ENCODE data around the gene CELSR3. TPM values are rescaled to one million over a fixed set of nuclear protein-coding genes. Genes with fewer than 3 reads are reported as not detected.
A peak's percentile ranks its signal among the peaks of the same experiment; 100 is the strongest.

The CELSR3 gene
- polyA plus RNA-seq, 2 of the 4 experiments (the other 2 are of a cell fraction) = 2.2 to 4.8 TPM

DNA sequence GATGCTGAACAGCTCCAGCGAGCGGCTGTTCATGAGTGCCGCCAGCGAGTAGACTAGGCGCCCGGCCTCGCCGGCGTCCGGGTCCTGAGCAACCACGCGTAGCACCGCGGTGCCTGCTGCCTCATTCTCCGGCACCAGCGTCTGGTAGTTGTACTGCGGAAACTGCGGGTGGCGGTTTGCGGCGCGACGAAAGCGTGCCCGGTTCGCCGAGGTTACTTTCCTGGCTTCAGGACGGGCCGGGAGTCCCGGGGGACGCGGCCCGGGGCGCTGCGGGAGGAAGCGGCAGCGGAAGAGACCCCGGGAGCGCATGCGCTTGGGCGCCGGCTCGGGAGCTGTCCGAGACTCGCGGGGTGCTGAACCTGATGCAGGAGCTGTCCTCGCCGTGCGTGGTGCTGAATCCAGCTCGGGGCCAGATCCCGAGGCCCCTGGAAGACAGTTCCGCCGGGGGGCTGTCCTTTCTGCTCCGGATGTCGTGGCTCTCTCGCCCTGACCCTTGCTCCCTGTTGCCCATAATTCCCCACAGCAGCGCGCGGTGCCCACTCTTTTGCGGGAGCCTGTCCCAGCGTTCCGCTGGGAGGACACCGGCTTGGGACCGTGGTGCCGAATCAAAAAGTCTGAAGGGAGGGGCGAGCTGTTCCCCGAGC is 1.1 kb downstream of the CELSR3 start:
- H3K4me1 ChIP-seq = peaks cover 14% of the 10 kb centered on the region
- no peak for FAIRE-seq
- DNase-seq (ENCODE audit: low read depth in 1 of 2, low spot score in 1 of 2) = peak; percentile 32 to 35
- ChIA-PET CTCF (interaction anchor here (0.8 to 2.7 kb wide), 7 partner anchors 8 to 189 kb away, joined by 3 to 13 read pairs (median 4); partner anchors contain the start of gene SLC26A6), POLR2A (interaction anchor here (2.8 kb wide), 1 partner anchor 27 kb away, joined by 9 read pairs; the partner anchor contains the start of gene SLC26A6)
- WGBS (ENCODE audit: missing lambda C conversion rate) = 36% methylated on average over 25 of the region's 67 CpGs
- H3K4me3 ChIP-seq = peak overlapping the region; percentile 59
- TF ChIP-seq, protein P1, sequence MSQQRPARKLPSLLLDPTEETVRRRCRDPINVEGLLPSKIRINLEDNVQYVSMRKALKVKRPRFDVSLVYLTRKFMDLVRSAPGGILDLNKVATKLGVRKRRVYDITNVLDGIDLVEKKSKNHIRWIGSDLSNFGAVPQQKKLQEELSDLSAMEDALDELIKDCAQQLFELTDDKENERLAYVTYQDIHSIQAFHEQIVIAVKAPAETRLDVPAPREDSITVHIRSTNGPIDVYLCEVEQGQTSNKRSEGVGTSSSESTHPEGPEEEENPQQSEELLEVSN (IDR thresholded peaks at IDR 0.05; ENCODE audit: borderline replicate concordance, low read depth) = no peak
- peak; percentile 91 for TF ChIP-seq HOXB5 (CRISPR knock-in tag; IDR thresholded peaks at IDR 0.05)
- TF ChIP-seq KDM5A (IDR thresholded peaks at IDR 0.05) = no peak
- peak; percentile 94 for TF ChIP-seq FOXS1 (CRISPR knock-in tag; IDR thresholded peaks at IDR 0.05)
- peak; percentile 57; the same call in 1 of the 2 replicates for TF ChIP-seq TFCP2L1 (CRISPR knock-in tag; IDR thresholded peaks at IDR 0.05)
- TF ChIP-seq, protein P2, sequence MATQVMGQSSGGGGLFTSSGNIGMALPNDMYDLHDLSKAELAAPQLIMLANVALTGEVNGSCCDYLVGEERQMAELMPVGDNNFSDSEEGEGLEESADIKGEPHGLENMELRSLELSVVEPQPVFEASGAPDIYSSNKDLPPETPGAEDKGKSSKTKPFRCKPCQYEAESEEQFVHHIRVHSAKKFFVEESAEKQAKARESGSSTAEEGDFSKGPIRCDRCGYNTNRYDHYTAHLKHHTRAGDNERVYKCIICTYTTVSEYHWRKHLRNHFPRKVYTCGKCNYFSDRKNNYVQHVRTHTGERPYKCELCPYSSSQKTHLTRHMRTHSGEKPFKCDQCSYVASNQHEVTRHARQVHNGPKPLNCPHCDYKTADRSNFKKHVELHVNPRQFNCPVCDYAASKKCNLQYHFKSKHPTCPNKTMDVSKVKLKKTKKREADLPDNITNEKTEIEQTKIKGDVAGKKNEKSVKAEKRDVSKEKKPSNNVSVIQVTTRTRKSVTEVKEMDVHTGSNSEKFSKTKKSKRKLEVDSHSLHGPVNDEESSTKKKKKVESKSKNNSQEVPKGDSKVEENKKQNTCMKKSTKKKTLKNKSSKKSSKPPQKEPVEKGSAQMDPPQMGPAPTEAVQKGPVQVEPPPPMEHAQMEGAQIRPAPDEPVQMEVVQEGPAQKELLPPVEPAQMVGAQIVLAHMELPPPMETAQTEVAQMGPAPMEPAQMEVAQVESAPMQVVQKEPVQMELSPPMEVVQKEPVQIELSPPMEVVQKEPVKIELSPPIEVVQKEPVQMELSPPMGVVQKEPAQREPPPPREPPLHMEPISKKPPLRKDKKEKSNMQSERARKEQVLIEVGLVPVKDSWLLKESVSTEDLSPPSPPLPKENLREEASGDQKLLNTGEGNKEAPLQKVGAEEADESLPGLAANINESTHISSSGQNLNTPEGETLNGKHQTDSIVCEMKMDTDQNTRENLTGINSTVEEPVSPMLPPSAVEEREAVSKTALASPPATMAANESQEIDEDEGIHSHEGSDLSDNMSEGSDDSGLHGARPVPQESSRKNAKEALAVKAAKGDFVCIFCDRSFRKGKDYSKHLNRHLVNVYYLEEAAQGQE (IDR thresholded peaks at IDR 0.05) = peak; percentile 99
- no peak for TF ChIP-seq PHF8 (IDR thresholded peaks at IDR 0.05; ENCODE audit: borderline replicate concordance, low read depth)
- TF ChIP-seq CBX8 (IDR thresholded peaks at IDR 0.05) = no peak
- peak; percentile 81; the same call in 1 of the 2 replicates for TF ChIP-seq EHF (CRISPR knock-in tag; IDR thresholded peaks at IDR 0.05)
- peak; percentile 79; the same call in 1 of the 2 replicates for TF ChIP-seq ZSCAN20 (CRISPR knock-in tag; IDR thresholded peaks at IDR 0.05)
- TF ChIP-seq EHMT2 (IDR thresholded peaks at IDR 0.05; ENCODE audit: low read depth) = peak; percentile 93
- no peak for TF ChIP-seq JUNB (IDR thresholded peaks at IDR 0.05)
- 0 out of 2 replicates have a peak, but pooled peaks have one; percentile 23 for TF ChIP-seq TP53 (CRISPR knock-in tag; IDR thresholded peaks at IDR 0.05)
- TF ChIP-seq, protein P3, sequence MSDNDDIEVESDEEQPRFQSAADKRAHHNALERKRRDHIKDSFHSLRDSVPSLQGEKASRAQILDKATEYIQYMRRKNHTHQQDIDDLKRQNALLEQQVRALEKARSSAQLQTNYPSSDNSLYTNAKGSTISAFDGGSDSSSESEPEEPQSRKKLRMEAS (IDR thresholded peaks at IDR 0.05) = peak; percentile 44
- peak; percentile 72; the same call in 1 of the 2 replicates for TF ChIP-seq HEYL (CRISPR knock-in tag; IDR thresholded peaks at IDR 0.05)
- TF ChIP-seq, protein P4, sequence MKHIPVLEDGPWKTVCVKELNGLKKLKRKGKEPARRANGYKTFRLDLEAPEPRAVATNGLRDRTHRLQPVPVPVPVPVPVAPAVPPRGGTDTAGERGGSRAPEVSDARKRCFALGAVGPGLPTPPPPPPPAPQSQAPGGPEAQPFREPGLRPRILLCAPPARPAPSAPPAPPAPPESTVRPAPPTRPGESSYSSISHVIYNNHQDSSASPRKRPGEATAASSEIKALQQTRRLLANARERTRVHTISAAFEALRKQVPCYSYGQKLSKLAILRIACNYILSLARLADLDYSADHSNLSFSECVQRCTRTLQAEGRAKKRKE (CRISPR knock-in tag; IDR thresholded peaks at IDR 0.05; ENCODE audit: low read depth) = peak; percentile 88
- TF ChIP-seq NPAS2 (CRISPR knock-in tag; IDR thresholded peaks at IDR 0.05; ENCODE audit: borderline replicate concordance) = no peak
- peak; percentile 92 for TF ChIP-seq HOXB13 (CRISPR knock-in tag; IDR thresholded peaks at IDR 0.05; ENCODE audit: low read depth)
- H3K9me3 ChIP-seq = no peaks in the 10 kb centered on the region
- H3K4me2 ChIP-seq = peak overlapping the region; percentile 96
- ATAC-seq = no peak
- H3K27ac ChIP-seq = no peak overlapping the region

DNA sequence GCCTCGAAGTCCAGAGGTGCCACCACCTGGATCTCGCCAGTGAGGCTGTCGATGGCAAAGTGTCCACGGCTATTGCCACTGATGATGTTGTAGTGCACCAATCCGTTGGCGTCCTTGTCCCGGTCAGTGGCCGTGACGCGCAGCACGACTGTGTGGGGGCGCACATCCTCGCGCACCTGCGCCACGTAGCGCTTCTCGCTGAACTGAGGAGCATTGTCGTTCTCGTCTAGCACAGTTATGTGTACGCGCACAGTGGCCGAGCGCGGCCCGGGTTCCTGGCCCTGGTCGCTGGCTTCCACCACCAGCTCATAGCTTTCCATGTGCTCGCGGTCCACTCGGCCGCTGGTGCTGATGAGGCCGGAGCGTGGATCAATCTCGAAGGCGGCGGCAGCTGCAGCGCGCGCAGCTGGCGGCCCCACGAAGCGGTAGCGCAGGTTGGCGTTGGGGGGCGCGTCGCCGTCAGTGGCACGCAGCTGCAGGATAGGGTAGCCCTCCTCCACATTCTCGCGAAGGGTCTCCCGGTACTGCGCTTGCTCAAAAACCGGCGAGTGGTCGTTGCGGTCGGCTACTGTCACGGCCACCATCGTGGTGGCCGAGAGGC is 1.8 kb downstream of the CELSR3 start:
- no peak for FAIRE-seq
- no peak for DNase-seq (ENCODE audit: low read depth in 1 of 2, low spot score in 1 of 2)
- Histone ChIP-seq H3K4me1 (peaks cover 18% of the 10 kb centered on the region), H3K4me2 (no peak overlapping the region), H3K9me3 (no peaks in the 10 kb centered on the region), H3K4me3 (no peak overlapping the region), H3K27ac (no peak overlapping the region)
- ATAC-seq = no peak
- ChIA-PET CTCF (interaction anchor here (0.8 to 2.1 kb wide), 2 partner anchors 20 to 62 kb away, joined by 3 to 6 read pairs; no protein-coding TSS in a partner anchor), POLR2A (interaction anchor here (2.8 kb wide), 1 partner anchor 26 kb away, joined by 9 read pairs; the partner anchor contains the start of gene SLC26A6)
- WGBS (ENCODE audit: missing lambda C conversion rate) = 94% methylated on average over 49 of the region's 61 CpGs
- no peak for TF ChIP-seq JUNB (IDR thresholded peaks at IDR 0.05)
- TF ChIP-seq NFE2L2 (conservative IDR thresholded peaks at IDR 0.05; ENCODE audit: low read length) = no peak
- no peak for TF ChIP-seq ZFP36 (IDR thresholded peaks at IDR 0.05; ENCODE audit: borderline replicate concordance, partially characterized antibody)
- TF ChIP-seq, protein P5, sequence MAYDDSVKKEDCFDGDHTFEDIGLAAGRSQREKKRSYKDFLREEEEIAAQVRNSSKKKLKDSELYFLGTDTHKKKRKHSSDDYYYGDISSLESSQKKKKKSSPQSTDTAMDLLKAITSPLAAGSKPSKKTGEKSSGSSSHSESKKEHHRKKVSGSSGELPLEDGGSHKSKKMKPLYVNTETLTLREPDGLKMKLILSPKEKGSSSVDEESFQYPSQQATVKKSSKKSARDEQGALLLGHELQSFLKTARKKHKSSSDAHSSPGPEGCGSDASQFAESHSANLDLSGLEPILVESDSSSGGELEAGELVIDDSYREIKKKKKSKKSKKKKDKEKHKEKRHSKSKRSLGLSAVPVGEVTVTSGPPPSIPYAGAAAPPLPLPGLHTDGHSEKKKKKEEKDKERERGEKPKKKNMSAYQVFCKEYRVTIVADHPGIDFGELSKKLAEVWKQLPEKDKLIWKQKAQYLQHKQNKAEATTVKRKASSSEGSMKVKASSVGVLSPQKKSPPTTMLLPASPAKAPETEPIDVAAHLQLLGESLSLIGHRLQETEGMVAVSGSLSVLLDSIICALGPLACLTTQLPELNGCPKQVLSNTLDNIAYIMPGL (CRISPR knock-in tag; IDR thresholded peaks at IDR 0.05; ENCODE audit: borderline replicate concordance) = no peak
- TF ChIP-seq HEYL (CRISPR knock-in tag; IDR thresholded peaks at IDR 0.05) = no peak
- no peak for TF ChIP-seq CHD2 (IDR thresholded peaks at IDR 0.05; ENCODE audit: low read length, partially characterized antibody)
- TF ChIP-seq HOXA7 (CRISPR knock-in tag; IDR thresholded peaks at IDR 0.05) = no peak
- TF ChIP-seq, protein P1 (IDR thresholded peaks at IDR 0.05; ENCODE audit: borderline replicate concordance, low read depth) = no peak

Measured in A549 (cell line).